SK-N-MC (cell line): Measurements from ENCODE around the gene SEPHS1.

Source experiments
- DNase-seq: peaks from one replicate; pipeline ENCODE4 v3.0.0-alpha.2; 2011; ENCODE audit warnings: low read depth, low spot score
- H3K27ac ChIP-seq: fragments of 200-600 bp; sonication (generic); 2 replicates; pipeline ENCODE4 v1.5.1; 2016; ENCODE audit warnings: mixed run types
- H3K36me3 ChIP-seq: fragments of 200-600 bp; sonication (generic); 2 replicates; pipeline ENCODE4 v1.6.1; 2017; ENCODE audit warnings: antibody characterized with exemption, low read length, mixed read lengths; ENCODE audit not compliant: insufficient read depth
- H3K4me3 ChIP-seq: fragments of 200-600 bp; sonication (generic); 2 replicates; pipeline ENCODE4 v1.5.1; 2016
- H3K9ac ChIP-seq: fragments of 200-600 bp; sonication (generic); 2 replicates; pipeline ENCODE4 v1.8.0; 2017; ENCODE audit warnings: mixed run types, mixed read lengths; ENCODE audit not compliant: insufficient read length
- H3K9me3 ChIP-seq: fragments of 200-600 bp; sonication (generic); 2 replicates; pipeline ENCODE4 v1.6.1; 2017; ENCODE audit warnings: low read depth, mild to moderate bottlenecking, antibody characterized with exemption, low read length, moderate library complexity, mixed read lengths
- EZH2 ChIP-seq: fragments of 200-600 bp; sonication (generic); IDR thresholded peaks from one replicate; pipeline ENCODE4 v1.6.1; 2017; ENCODE audit warnings: antibody characterized with exemption
- FOXP2 ChIP-seq: optimal IDR thresholded peaks from 2 replicates; pipeline ENCODE3; 2011; ENCODE audit warnings: mild to moderate bottlenecking, moderate library complexity; ENCODE audit not compliant: insufficient read depth; ENCODE audit errors: extremely low read length, control extremely low read depth
- POLR2AphosphoS5 ChIP-seq: IDR thresholded peaks from 2 replicates; pipeline ENCODE4 v1.6.1; 2012; ENCODE audit warnings: mild to moderate bottlenecking, low read depth, low read length, borderline replicate concordance

Gene SEPHS1

GRCh38 chr10:13371897-13372470 is 23.9 kb upstream of the SEPHS1 start:
- no peak overlapping the region for H3K9ac ChIP-seq
- H3K4me3 ChIP-seq: no peak overlapping the region
- H3K36me3 ChIP-seq: no peaks in the 10 kb centered on the region
- no peak overlapping the region for H3K27ac ChIP-seq
- TF ChIP-seq FOXP2 (no peak), POLR2AphosphoS5 (no peak), EZH2 (no peak)
- H3K9me3 ChIP-seq: no peaks in the 10 kb centered on the region
- DNase-seq: peak; percentile 18

- DNase-seq: no peak
- Histone ChIP-seq H3K36me3 (no peaks in the 10 kb centered on the region), H3K9me3 (no peaks in the 10 kb centered on the region), H3K4me3 (no peak overlapping the region), H3K9ac (no peak overlapping the region), H3K27ac (no peak overlapping the region)
- TF ChIP-seq FOXP2: no peak
- TF ChIP-seq EZH2: no peak
- TF ChIP-seq POLR2AphosphoS5: no peak
Measured at GRCh38 chr10:13366891-13367290, 18.8 kb upstream of the SEPHS1 start.

GRCh38 chr10:13365831-13366230 is 17.7 kb upstream of the SEPHS1 start:
- Histone ChIP-seq H3K9me3 (no peaks in the 10 kb centered on the region), H3K4me3 (no peak overlapping the region), H3K9ac (no peak overlapping the region), H3K27ac (no peak overlapping the region), H3K36me3 (no peaks in the 10 kb centered on the region)
- TF ChIP-seq FOXP2 (no peak), POLR2AphosphoS5 (no peak), EZH2 (no peak)
- DNase-seq: no peak

- DNase-seq: no peak
- no peaks in the 10 kb centered on the region for H3K36me3 ChIP-seq
- no peaks in the 10 kb centered on the region for H3K9me3 ChIP-seq
- TF ChIP-seq POLR2AphosphoS5 (no peak), EZH2 (no peak), FOXP2 (no peak)
- H3K4me3 ChIP-seq: no peak overlapping the region
- H3K27ac ChIP-seq: no peak overlapping the region
- H3K9ac ChIP-seq: no peak overlapping the region
Measured at GRCh38 chr10:13365243-13365642, 17.1 kb upstream of the SEPHS1 start.

- H3K36me3 ChIP-seq: no peaks in the 10 kb centered on the region
- no peak overlapping the region for H3K4me3 ChIP-seq
- H3K27ac ChIP-seq: no peak overlapping the region
- no peak for DNase-seq
- TF ChIP-seq POLR2AphosphoS5 (no peak), EZH2 (no peak), FOXP2 (no peak)
- H3K9me3 ChIP-seq: no peaks in the 10 kb centered on the region
- H3K9ac ChIP-seq: no peak overlapping the region
Measured at GRCh38 chr10:13360587-13360986, 12.5 kb upstream of the SEPHS1 start.

- no peak for DNase-seq
- Histone ChIP-seq H3K36me3 (no peaks in the 10 kb centered on the region), H3K9me3 (no peaks in the 10 kb centered on the region), H3K9ac (no peak overlapping the region), H3K27ac (no peak overlapping the region), H3K4me3 (no peak overlapping the region)
- TF ChIP-seq POLR2AphosphoS5 (no peak), FOXP2 (no peak), EZH2 (no peak)
Measured at GRCh38 chr10:13356392-13356791, 8.3 kb upstream of the SEPHS1 start.

GRCh38 chr10:13354783-13355182 is 6.7 kb upstream of the SEPHS1 start:
- Histone ChIP-seq H3K27ac (no peak overlapping the region), H3K4me3 (no peak overlapping the region), H3K9me3 (no peaks in the 10 kb centered on the region), H3K9ac (no peak overlapping the region), H3K36me3 (no peaks in the 10 kb centered on the region)
- TF ChIP-seq EZH2 (no peak), FOXP2 (no peak), POLR2AphosphoS5 (no peak)
- DNase-seq: no peak

- Histone ChIP-seq H3K4me3 (no peak overlapping the region), H3K9ac (no peak overlapping the region)
- DNase-seq: no peak
Measured at GRCh38 chr10:13352519-13352918, 4.4 kb upstream of the SEPHS1 start.

GRCh38 chr10:13351340-13351915 is 3.3 kb upstream of the SEPHS1 start:
- Histone ChIP-seq H3K4me3 (no peak overlapping the region), H3K9ac (no peak overlapping the region), H3K27ac (no peak overlapping the region), H3K36me3 (no peaks in the 10 kb centered on the region), H3K9me3 (no peaks in the 10 kb centered on the region)
- TF ChIP-seq POLR2AphosphoS5 (no peak), FOXP2 (no peak), EZH2 (no peak)
- no peak for DNase-seq

More at GRCh38 chr10:13352519-13352918, 4.4 kb upstream of the SEPHS1 start:
- Histone ChIP-seq H3K27ac (no peak overlapping the region), H3K9me3 (no peaks in the 10 kb centered on the region), H3K36me3 (no peaks in the 10 kb centered on the region)
- no peak for TF ChIP-seq EZH2
- TF ChIP-seq POLR2AphosphoS5: no peak
- TF ChIP-seq FOXP2: no peak
